NT2/D1 (cell line): ENCODE data around the gene GNB5.

Experiments used
- DNase-seq: peaks from one replicate; pipeline ENCODE4 v3.0.0-alpha.2; 2011; ENCODE audit warnings: low read depth, low spot score
- H3K27me3 ChIP-seq: 2 replicates; pipeline ENCODE4 v1.6.0; 2011; ENCODE audit warnings: mild to moderate bottlenecking; ENCODE audit not compliant: insufficient read length, insufficient read depth
- H3K36me3 ChIP-seq: 2 replicates; pipeline ENCODE4 v1.6.1; 2011; ENCODE audit warnings: mild to moderate bottlenecking, low read length, mixed read lengths; ENCODE audit not compliant: insufficient read depth, insufficient read length
- H3K4me1 ChIP-seq: 2 replicates; pipeline ENCODE4 v1.5.1; 2011; ENCODE audit not compliant: insufficient read depth, insufficient read length
- H3K4me3 ChIP-seq: 2 replicates; pipeline ENCODE4 v1.5.1; 2011; ENCODE audit warnings: low read depth; ENCODE audit not compliant: insufficient read length
- H3K9ac ChIP-seq: 2 replicates; pipeline ENCODE4 v1.6.0; 2011; ENCODE audit warnings: low read depth; ENCODE audit not compliant: insufficient read length
- H3K9me3 ChIP-seq: 2 replicates; pipeline ENCODE4 v1.5.1; 2011; ENCODE audit warnings: mild to moderate bottlenecking, low read length; ENCODE audit not compliant: insufficient read depth
- SUZ12 ChIP-seq: IDR thresholded peaks from 2 replicates; pipeline ENCODE4 v1.6.1; 2011; ENCODE audit not compliant: insufficient read length, insufficient read depth; ENCODE audit errors: extremely low read depth
- YY1 ChIP-seq: IDR thresholded peaks from 2 replicates; pipeline ENCODE4 v1.6.1; 2011; ENCODE audit not compliant: insufficient read length, insufficient read depth
- ZNF274 ChIP-seq: IDR thresholded peaks from 2 replicates; pipeline ENCODE4 v1.6.1; 2011; ENCODE audit warnings: mild to moderate bottlenecking, low read depth, low read length

Gene GNB5

GRCh38 chr15:52164631-52165265, 26.4 kb downstream of the GNB5 start:
- Histone ChIP-seq H3K9me3 (no peaks in the 10 kb centered on the region), H3K4me1 (no peaks in the 10 kb centered on the region), H3K36me3 (peaks cover 10% of the 10 kb centered on the region), H3K9ac (no peak overlapping the region), H3K4me3 (no peak overlapping the region), H3K27me3 (no peaks in the 10 kb centered on the region)
- DNase-seq: no peak
- TF ChIP-seq SUZ12: no peak
- no peak for TF ChIP-seq YY1
- no peak for TF ChIP-seq ZNF274

GRCh38 chr15:52163321-52164190, 27.6 kb downstream of the GNB5 start:
- Histone ChIP-seq H3K27me3 (no peaks in the 10 kb centered on the region), H3K4me3 (no peak overlapping the region), H3K36me3 (peaks cover 13% of the 10 kb centered on the region), H3K4me1 (no peaks in the 10 kb centered on the region), H3K9ac (no peak overlapping the region), H3K9me3 (no peaks in the 10 kb centered on the region)
- no peak for DNase-seq
- no peak for TF ChIP-seq SUZ12
- no peak for TF ChIP-seq YY1
- no peak for TF ChIP-seq ZNF274

- DNase-seq: no peak
- TF ChIP-seq SUZ12: no peak
- no peak for TF ChIP-seq ZNF274
- no peak for TF ChIP-seq YY1
- Histone ChIP-seq H3K27me3 (no peaks in the 10 kb centered on the region), H3K36me3 (peaks cover 13% of the 10 kb centered on the region), H3K9me3 (no peaks in the 10 kb centered on the region), H3K4me3 (no peak overlapping the region), H3K9ac (no peak overlapping the region), H3K4me1 (no peaks in the 10 kb centered on the region)
Measured at GRCh38 chr15:52162876-52163275, 28.3 kb downstream of the GNB5 start.

GRCh38 chr15:52162260-52162659, 28.9 kb downstream of the GNB5 start:
- H3K27me3 ChIP-seq: no peaks in the 10 kb centered on the region
- H3K4me1 ChIP-seq: no peaks in the 10 kb centered on the region
- TF ChIP-seq ZNF274 (no peak), YY1 (no peak), SUZ12 (no peak)
- no peaks in the 10 kb centered on the region for H3K9me3 ChIP-seq
- peaks cover 13% of the 10 kb centered on the region for H3K36me3 ChIP-seq
- H3K9ac ChIP-seq: no peak overlapping the region
- H3K4me3 ChIP-seq: no peak overlapping the region
- no peak for DNase-seq

GRCh38 chr15:52161406-52161966, 29.7 kb downstream of the GNB5 start:
- no peaks in the 10 kb centered on the region for H3K27me3 ChIP-seq
- H3K9ac ChIP-seq: no peak overlapping the region
- TF ChIP-seq YY1 (no peak), ZNF274 (no peak), SUZ12 (no peak)
- no peaks in the 10 kb centered on the region for H3K4me1 ChIP-seq
- DNase-seq: no peak
- H3K9me3 ChIP-seq: no peaks in the 10 kb centered on the region
- no peak overlapping the region for H3K4me3 ChIP-seq
- peaks cover 13% of the 10 kb centered on the region for H3K36me3 ChIP-seq

- Histone ChIP-seq H3K36me3 (peaks cover 13% of the 10 kb centered on the region), H3K9ac (no peak overlapping the region), H3K4me3 (no peak overlapping the region), H3K4me1 (no peaks in the 10 kb centered on the region), H3K9me3 (no peaks in the 10 kb centered on the region), H3K27me3 (no peaks in the 10 kb centered on the region)
- TF ChIP-seq SUZ12 (no peak), ZNF274 (no peak), YY1 (no peak)
- no peak for DNase-seq
Measured at GRCh38 chr15:52159645-52160044, 31.5 kb downstream of the GNB5 start.
